T-helper 2 cell treated with Interferon-gamma antibody and Interleukin-4, amounts not matched to agents 5 μg/mL and 100 μg/mL, for 36 hours (primary cell): ENCODE data around the gene DMAC2L.

ENCODE experiments used
- DNase-seq: peaks from one replicate; pipeline ENCODE4 v3.0.0; 2021; ENCODE audit warnings: low spot score
- H3K27ac Mint-ChIP-seq: one replicate; pipeline ENCODE4 v1.8.0; 2021; ENCODE audit warnings: mild to moderate bottlenecking, mixed read lengths
- H3K27me3 Mint-ChIP-seq: one replicate; pipeline ENCODE4 v1.8.0; 2021; ENCODE audit warnings: low read depth, mixed read lengths
- H3K36me3 Mint-ChIP-seq: one replicate; pipeline ENCODE4 v1.8.0; 2021; ENCODE audit warnings: low read depth, mixed read lengths
- H3K4me1 Mint-ChIP-seq: one replicate; pipeline ENCODE4 v1.8.0; 2021; ENCODE audit warnings: low read depth, mixed read lengths
- H3K4me3 Mint-ChIP-seq: one replicate; pipeline ENCODE4 v1.8.0; 2022; ENCODE audit warnings: mild to moderate bottlenecking, moderate library complexity, mixed read lengths
- H3K9me3 Mint-ChIP-seq: one replicate; pipeline ENCODE4 v1.8.0; 2021; ENCODE audit warnings: mixed read lengths

DMAC2L gene

GRCh38 chr14:50339178-50339804, 27.2 kb downstream of the DMAC2L start:
- no peak overlapping the region for H3K27ac Mint-ChIP-seq

GRCh38 chr14:50340045-50340444, 27.9 kb downstream of the DMAC2L start:
- H3K4me1 Mint-ChIP-seq, result peaks cover 21% of the 10 kb centered on the region

More at GRCh38 chr14:50339178-50339804, 27.2 kb downstream of the DMAC2L start:
- no peak overlapping the region for H3K4me3 Mint-ChIP-seq
- H3K27me3 Mint-ChIP-seq, result no peaks in the 10 kb centered on the region
- no peak for DNase-seq
- peaks cover 20% of the 10 kb centered on the region for H3K4me1 Mint-ChIP-seq
- H3K9me3 Mint-ChIP-seq, result no peaks in the 10 kb centered on the region
- peaks cover 9% of the 10 kb centered on the region for H3K36me3 Mint-ChIP-seq

GRCh38 chr14:50340963-50341362, 28.8 kb downstream of the DMAC2L start:
- peaks cover 7% of the 10 kb centered on the region for H3K36me3 Mint-ChIP-seq
- DNase-seq, result no peak
- H3K27me3 Mint-ChIP-seq, result peaks cover 7% of the 10 kb centered on the region
- H3K4me1 Mint-ChIP-seq, result peaks cover 18% of the 10 kb centered on the region
- no peaks in the 10 kb centered on the region for H3K9me3 Mint-ChIP-seq
- no peak overlapping the region for H3K4me3 Mint-ChIP-seq
- H3K27ac Mint-ChIP-seq, result no peak overlapping the region

More at GRCh38 chr14:50340045-50340444, 27.9 kb downstream of the DMAC2L start:
- H3K4me3 Mint-ChIP-seq, result no peak overlapping the region
- no peaks in the 10 kb centered on the region for H3K9me3 Mint-ChIP-seq
- DNase-seq, result no peak
- peaks cover 9% of the 10 kb centered on the region for H3K36me3 Mint-ChIP-seq
- H3K27ac Mint-ChIP-seq, result no peak overlapping the region
- H3K27me3 Mint-ChIP-seq, result peaks cover 3% of the 10 kb centered on the region

- H3K27me3 Mint-ChIP-seq, result peaks cover 10% of the 10 kb centered on the region
- H3K36me3 Mint-ChIP-seq, result peaks cover 2% of the 10 kb centered on the region
- no peak overlapping the region for H3K27ac Mint-ChIP-seq
- no peaks in the 10 kb centered on the region for H3K9me3 Mint-ChIP-seq
- H3K4me3 Mint-ChIP-seq, result no peak overlapping the region
- peak; percentile 41 for DNase-seq
- H3K4me1 Mint-ChIP-seq, result peaks cover 12% of the 10 kb centered on the region
Observed at GRCh38 chr14:50342221-50343078, 30.3 kb downstream of the DMAC2L start.

- no peak overlapping the region for H3K4me3 Mint-ChIP-seq
- H3K36me3 Mint-ChIP-seq, result peaks cover 2% of the 10 kb centered on the region
- H3K27me3 Mint-ChIP-seq, result peaks cover 12% of the 10 kb centered on the region
- peaks cover 12% of the 10 kb centered on the region for H3K4me1 Mint-ChIP-seq
- no peak overlapping the region for H3K27ac Mint-ChIP-seq
- DNase-seq, result no peak
- no peaks in the 10 kb centered on the region for H3K9me3 Mint-ChIP-seq
Observed at GRCh38 chr14:50343434-50343833, 31.3 kb downstream of the DMAC2L start.

GRCh38 chr14:50344116-50344775, 32.1 kb downstream of the DMAC2L start:
- no peak overlapping the region for H3K27ac Mint-ChIP-seq
- H3K36me3 Mint-ChIP-seq, result peaks cover 2% of the 10 kb centered on the region
- H3K27me3 Mint-ChIP-seq, result peaks cover 15% of the 10 kb centered on the region
- DNase-seq, result peak; percentile 86
- no peak overlapping the region for H3K4me3 Mint-ChIP-seq
- H3K4me1 Mint-ChIP-seq, result peaks cover 12% of the 10 kb centered on the region
- no peaks in the 10 kb centered on the region for H3K9me3 Mint-ChIP-seq

GRCh38 chr14:50344876-50345563, 32.9 kb downstream of the DMAC2L start:
- Mint-ChIP-seq H3K4me1 (peaks cover 12% of the 10 kb centered on the region), H3K36me3 (peaks cover 2% of the 10 kb centered on the region), H3K4me3 (no peak overlapping the region), H3K9me3 (no peaks in the 10 kb centered on the region), H3K27me3 (peaks cover 15% of the 10 kb centered on the region), H3K27ac (no peak overlapping the region)
- DNase-seq, result no peak

GRCh38 chr14:50345846-50346422, 33.8 kb downstream of the DMAC2L start:
- no peak for DNase-seq
- peaks cover 15% of the 10 kb centered on the region for H3K27me3 Mint-ChIP-seq
- H3K36me3 Mint-ChIP-seq, result peaks cover 2% of the 10 kb centered on the region
- H3K27ac Mint-ChIP-seq, result no peak overlapping the region
- H3K4me1 Mint-ChIP-seq, result peaks cover 12% of the 10 kb centered on the region
- no peaks in the 10 kb centered on the region for H3K9me3 Mint-ChIP-seq
- H3K4me3 Mint-ChIP-seq, result no peak overlapping the region

GRCh38 chr14:50347521-50347920, 35.4 kb downstream of the DMAC2L start:
- H3K27me3 Mint-ChIP-seq, result peaks cover 15% of the 10 kb centered on the region
- H3K4me1 Mint-ChIP-seq, result peaks cover 11% of the 10 kb centered on the region
- no peak overlapping the region for H3K27ac Mint-ChIP-seq
- no peak for DNase-seq
- peaks cover 2% of the 10 kb centered on the region for H3K36me3 Mint-ChIP-seq
- H3K4me3 Mint-ChIP-seq, result no peak overlapping the region
- H3K9me3 Mint-ChIP-seq, result no peaks in the 10 kb centered on the region

GRCh38 chr14:50348933-50349332, 36.8 kb downstream of the DMAC2L start:
- peaks cover 15% of the 10 kb centered on the region for H3K27me3 Mint-ChIP-seq
- peaks cover 5% of the 10 kb centered on the region for H3K4me1 Mint-ChIP-seq
- no peak overlapping the region for H3K27ac Mint-ChIP-seq
- no peaks in the 10 kb centered on the region for H3K9me3 Mint-ChIP-seq
- no peak overlapping the region for H3K4me3 Mint-ChIP-seq
- no peak for DNase-seq
- H3K36me3 Mint-ChIP-seq, result peaks cover 2% of the 10 kb centered on the region

GRCh38 chr14:50350975-50351374, 38.9 kb downstream of the DMAC2L start:
- H3K27me3 Mint-ChIP-seq, result peaks cover 7% of the 10 kb centered on the region
- H3K4me1 Mint-ChIP-seq, result no peaks in the 10 kb centered on the region
- no peak for DNase-seq
- peaks cover 4% of the 10 kb centered on the region for H3K36me3 Mint-ChIP-seq
- no peak overlapping the region for H3K27ac Mint-ChIP-seq
- H3K9me3 Mint-ChIP-seq, result no peaks in the 10 kb centered on the region
- no peak overlapping the region for H3K4me3 Mint-ChIP-seq

- Mint-ChIP-seq H3K4me3 (no peak overlapping the region), H3K9me3 (no peaks in the 10 kb centered on the region), H3K27me3 (peaks cover 4% of the 10 kb centered on the region), H3K36me3 (peaks cover 18% of the 10 kb centered on the region), H3K4me1 (no peaks in the 10 kb centered on the region), H3K27ac (no peak overlapping the region)
- no peak for DNase-seq
Observed at GRCh38 chr14:50352584-50352983, 40.5 kb downstream of the DMAC2L start.

GRCh38 chr14:50353126-50353525, 41.0 kb downstream of the DMAC2L start:
- Mint-ChIP-seq H3K4me3 (no peak overlapping the region), H3K36me3 (peaks cover 23% of the 10 kb centered on the region), H3K27me3 (peaks cover 3% of the 10 kb centered on the region), H3K4me1 (no peaks in the 10 kb centered on the region), H3K9me3 (no peaks in the 10 kb centered on the region), H3K27ac (no peak overlapping the region)
- no peak for DNase-seq
